ENCODE measurements around the gene SH3PXD2B. TPM values are rescaled to one million over a fixed set of nuclear protein-coding genes. Genes with fewer than 3 reads are reported as not detected.

The SH3PXD2B gene
- total RNA-seq, 1 donor from 2014 or later: 74.1 TPM

- Mint-ChIP-seq H3K4me3 (ENCODE audit: unreplicated experiment) (no peak overlapping the region), H3K9me3 (ENCODE audit: unreplicated experiment) (no peaks in the 10 kb centered on the region), H3K27me3 (ENCODE audit: unreplicated experiment) (no peaks in the 10 kb centered on the region), H3K36me3 (ENCODE audit: low read depth, unreplicated experiment) (peaks cover 3% of the 10 kb centered on the region), H3K27ac (ENCODE audit: unreplicated experiment) (no peak overlapping the region), H3K4me1 (ENCODE audit: unreplicated experiment) (no peaks in the 10 kb centered on the region)
- no peak for DNase-seq (ENCODE audit: low spot score)
- TF ChIP-seq CTCF (IDR thresholded peaks at IDR 0.05; ENCODE audit: unreplicated experiment): no peak
Measured at GRCh38 chr5:172429201-172429940, 25.0 kb downstream of the SH3PXD2B start.

GRCh38 chr5:172428224-172429166, 25.8 kb downstream of the SH3PXD2B start:
- Mint-ChIP-seq H3K4me1 (ENCODE audit: unreplicated experiment) (no peaks in the 10 kb centered on the region), H3K36me3 (ENCODE audit: low read depth, unreplicated experiment) (peaks cover 3% of the 10 kb centered on the region), H3K27me3 (ENCODE audit: unreplicated experiment) (no peaks in the 10 kb centered on the region), H3K9me3 (ENCODE audit: unreplicated experiment) (no peaks in the 10 kb centered on the region), H3K4me3 (ENCODE audit: unreplicated experiment) (no peak overlapping the region), H3K27ac (ENCODE audit: unreplicated experiment) (no peak overlapping the region)
- no peak for TF ChIP-seq CTCF (IDR thresholded peaks at IDR 0.05; ENCODE audit: unreplicated experiment)
- no peak for DNase-seq (ENCODE audit: low spot score)

- no peak for DNase-seq (ENCODE audit: low spot score)
- Mint-ChIP-seq H3K4me1 (ENCODE audit: unreplicated experiment) (no peaks in the 10 kb centered on the region), H3K27ac (ENCODE audit: unreplicated experiment) (no peak overlapping the region), H3K9me3 (ENCODE audit: unreplicated experiment) (no peaks in the 10 kb centered on the region), H3K4me3 (ENCODE audit: unreplicated experiment) (no peak overlapping the region), H3K36me3 (ENCODE audit: low read depth, unreplicated experiment) (peaks cover 13% of the 10 kb centered on the region), H3K27me3 (ENCODE audit: unreplicated experiment) (no peaks in the 10 kb centered on the region)
- no peak for TF ChIP-seq CTCF (IDR thresholded peaks at IDR 0.05; ENCODE audit: unreplicated experiment)
Measured at GRCh38 chr5:172427202-172427601, 27.1 kb downstream of the SH3PXD2B start.

GRCh38 chr5:172426086-172426485, 28.2 kb downstream of the SH3PXD2B start:
- no peak for DNase-seq (ENCODE audit: low spot score)
- no peaks in the 10 kb centered on the region for H3K4me1 Mint-ChIP-seq (ENCODE audit: unreplicated experiment)
- no peak overlapping the region for H3K4me3 Mint-ChIP-seq (ENCODE audit: unreplicated experiment)
- TF ChIP-seq CTCF (IDR thresholded peaks at IDR 0.05; ENCODE audit: unreplicated experiment): no peak
- H3K36me3 Mint-ChIP-seq (ENCODE audit: low read depth, unreplicated experiment): peaks cover 20% of the 10 kb centered on the region
- H3K27me3 Mint-ChIP-seq (ENCODE audit: unreplicated experiment): no peaks in the 10 kb centered on the region
- no peak overlapping the region for H3K27ac Mint-ChIP-seq (ENCODE audit: unreplicated experiment)
- H3K9me3 Mint-ChIP-seq (ENCODE audit: unreplicated experiment): no peaks in the 10 kb centered on the region

Data from endothelial cell (in vitro differentiated cells).